Ishikawa (cell line): ENCODE measurements around the gene RGS6.

Experiments
- CEBPB ChIP-seq: IDR thresholded peaks from 2 replicates; pipeline ENCODE4 v1.6.1; 2012
- CREB1 ChIP-seq: IDR thresholded peaks from 2 replicates; pipeline ENCODE4 v1.6.1; 2012; ENCODE audit warnings: low read depth
- EGR1 ChIP-seq: IDR thresholded peaks from 2 replicates; pipeline ENCODE4 v1.6.1; 2012
- EP300 ChIP-seq: IDR thresholded peaks from 2 replicates; pipeline ENCODE4 v1.6.1; 2012; ENCODE audit warnings: borderline replicate concordance
- FOXM1 ChIP-seq: IDR thresholded peaks from 2 replicates; pipeline ENCODE4 v1.6.1; 2012; ENCODE audit warnings: low read depth, borderline replicate concordance
- NFIC ChIP-seq: IDR thresholded peaks from 2 replicates; pipeline ENCODE4 v1.6.1; 2012
- RAD21 ChIP-seq: IDR thresholded peaks from 2 replicates; pipeline ENCODE4 v1.6.1; 2012; ENCODE audit warnings: low read depth
- TAF1 ChIP-seq: IDR thresholded peaks from 2 replicates; pipeline ENCODE4 v1.6.1; 2012; ENCODE audit warnings: low read depth, mild to moderate bottlenecking
- TCF12 ChIP-seq: IDR thresholded peaks from 2 replicates; pipeline ENCODE4 v1.6.1; 2012; ENCODE audit warnings: low read depth
- TEAD4 ChIP-seq: IDR thresholded peaks from 2 replicates; pipeline ENCODE4 v1.6.1; 2012
- USF1 ChIP-seq: IDR thresholded peaks from 2 replicates; pipeline ENCODE4 v1.6.1; 2012
- YY1 ChIP-seq: IDR thresholded peaks from 2 replicates; pipeline ENCODE4 v1.6.1; 2012; ENCODE audit warnings: low read depth
- ZBTB7A ChIP-seq: IDR thresholded peaks from 2 replicates; pipeline ENCODE4 v1.6.1; 2012; ENCODE audit warnings: low read depth
- TF ChIP-seq, protein P1 (sequence below): IDR thresholded peaks from 2 replicates; pipeline ENCODE4 v1.6.1; 2012
- TF ChIP-seq, protein P2 (sequence below): IDR thresholded peaks from 2 replicates; pipeline ENCODE4 v1.6.1; 2012; ENCODE audit warnings: low read depth, mild to moderate bottlenecking

The RGS6 gene

DNA sequence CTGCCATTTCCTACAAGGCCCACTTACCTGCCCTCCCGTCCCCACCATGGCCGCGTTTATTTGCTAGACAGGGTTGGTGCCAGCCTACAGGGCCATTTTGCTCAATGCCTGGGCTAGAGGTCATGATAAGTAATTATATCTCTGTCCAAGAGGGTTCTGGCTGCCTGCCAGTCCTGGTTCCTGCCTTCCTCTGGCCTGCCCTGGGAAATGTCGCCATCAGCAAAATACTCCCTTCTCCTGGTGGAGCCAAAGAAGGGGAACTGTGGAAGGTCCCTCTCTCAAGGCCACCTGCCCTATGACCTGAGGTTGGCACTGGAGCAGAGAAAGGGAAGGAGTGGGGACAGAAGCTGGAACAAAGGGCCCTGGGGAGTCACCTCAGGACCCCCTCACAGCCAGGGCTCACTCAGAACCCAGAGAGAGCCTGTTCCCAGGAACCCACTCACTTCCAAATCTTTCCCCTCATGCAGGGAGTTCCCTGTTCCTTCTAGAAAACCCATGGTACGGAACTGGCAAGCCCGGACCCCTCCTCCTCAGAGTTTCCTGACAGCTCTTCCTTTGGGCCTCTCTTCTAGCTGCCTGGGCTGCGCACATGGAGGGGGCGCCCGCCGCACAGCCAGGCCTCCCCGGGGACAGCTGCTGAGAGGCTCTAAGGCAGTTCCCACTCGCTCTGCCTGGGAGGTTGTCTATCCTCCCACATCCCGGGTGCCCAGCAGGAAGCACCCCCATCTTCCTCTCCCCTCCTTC, 681.2 kb downstream of the RGS6 start:
- TF ChIP-seq USF1 (no peak), NFIC (peak; percentile 29; the same call in 1 of the 2 replicates)

GRCh38 chr14:72613975-72614319, 681.7 kb downstream of the RGS6 start:
- TF ChIP-seq CREB1 (no peak), YY1 (no peak), TEAD4 (no peak), ZBTB7A (no peak), TAF1 (no peak), USF1 (no peak), EGR1 (no peak), TCF12 (no peak), NFIC (no peak)
- TF ChIP-seq, protein P1, sequence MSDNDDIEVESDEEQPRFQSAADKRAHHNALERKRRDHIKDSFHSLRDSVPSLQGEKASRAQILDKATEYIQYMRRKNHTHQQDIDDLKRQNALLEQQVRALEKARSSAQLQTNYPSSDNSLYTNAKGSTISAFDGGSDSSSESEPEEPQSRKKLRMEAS: no peak

- TF ChIP-seq YY1 (no peak), TAF1 (no peak), EGR1 (no peak), CREB1 (no peak), FOXM1 (no peak), CEBPB (no peak), TEAD4 (no peak), RAD21 (no peak)
- TF ChIP-seq, protein P2, sequence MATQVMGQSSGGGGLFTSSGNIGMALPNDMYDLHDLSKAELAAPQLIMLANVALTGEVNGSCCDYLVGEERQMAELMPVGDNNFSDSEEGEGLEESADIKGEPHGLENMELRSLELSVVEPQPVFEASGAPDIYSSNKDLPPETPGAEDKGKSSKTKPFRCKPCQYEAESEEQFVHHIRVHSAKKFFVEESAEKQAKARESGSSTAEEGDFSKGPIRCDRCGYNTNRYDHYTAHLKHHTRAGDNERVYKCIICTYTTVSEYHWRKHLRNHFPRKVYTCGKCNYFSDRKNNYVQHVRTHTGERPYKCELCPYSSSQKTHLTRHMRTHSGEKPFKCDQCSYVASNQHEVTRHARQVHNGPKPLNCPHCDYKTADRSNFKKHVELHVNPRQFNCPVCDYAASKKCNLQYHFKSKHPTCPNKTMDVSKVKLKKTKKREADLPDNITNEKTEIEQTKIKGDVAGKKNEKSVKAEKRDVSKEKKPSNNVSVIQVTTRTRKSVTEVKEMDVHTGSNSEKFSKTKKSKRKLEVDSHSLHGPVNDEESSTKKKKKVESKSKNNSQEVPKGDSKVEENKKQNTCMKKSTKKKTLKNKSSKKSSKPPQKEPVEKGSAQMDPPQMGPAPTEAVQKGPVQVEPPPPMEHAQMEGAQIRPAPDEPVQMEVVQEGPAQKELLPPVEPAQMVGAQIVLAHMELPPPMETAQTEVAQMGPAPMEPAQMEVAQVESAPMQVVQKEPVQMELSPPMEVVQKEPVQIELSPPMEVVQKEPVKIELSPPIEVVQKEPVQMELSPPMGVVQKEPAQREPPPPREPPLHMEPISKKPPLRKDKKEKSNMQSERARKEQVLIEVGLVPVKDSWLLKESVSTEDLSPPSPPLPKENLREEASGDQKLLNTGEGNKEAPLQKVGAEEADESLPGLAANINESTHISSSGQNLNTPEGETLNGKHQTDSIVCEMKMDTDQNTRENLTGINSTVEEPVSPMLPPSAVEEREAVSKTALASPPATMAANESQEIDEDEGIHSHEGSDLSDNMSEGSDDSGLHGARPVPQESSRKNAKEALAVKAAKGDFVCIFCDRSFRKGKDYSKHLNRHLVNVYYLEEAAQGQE: no peak
Measured at GRCh38 chr14:72614365-72614764, 682.1 kb downstream of the RGS6 start.

DNA sequence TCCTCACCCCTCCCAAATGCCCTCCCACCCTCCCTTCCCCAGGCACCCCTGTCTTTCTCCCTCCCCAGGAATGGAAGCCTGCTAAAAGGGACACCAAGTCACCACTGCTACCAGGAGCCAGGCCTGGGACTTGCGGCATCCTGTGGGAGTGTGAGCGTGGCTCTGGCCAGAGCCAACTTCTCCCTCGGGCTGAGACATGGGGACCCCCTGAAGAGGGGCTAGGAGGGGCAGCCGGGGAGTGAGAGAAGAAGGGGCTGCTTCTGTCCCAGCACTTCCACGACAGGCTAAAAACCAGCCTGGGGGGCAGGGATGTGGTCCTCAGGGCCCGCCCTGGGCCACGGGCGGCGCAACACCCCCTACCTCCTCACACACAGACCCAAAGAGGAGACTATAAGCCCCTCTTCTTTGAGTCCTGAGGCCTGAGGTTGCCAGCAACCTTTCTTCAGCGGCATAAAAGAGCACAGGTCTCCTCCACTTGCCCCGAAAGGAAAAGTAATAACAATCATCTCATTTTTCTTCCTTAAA, 682.7 kb downstream of the RGS6 start:
- TF ChIP-seq TEAD4 (no peak), EP300 (no peak), YY1 (no peak)
- TF ChIP-seq, protein P1: no peak
- TF ChIP-seq, protein P2: no peak

- TF ChIP-seq EGR1: peak; percentile 67; the same call in 1 of the 2 replicates
- no peak; the same call in 1 of the 2 replicates for TF ChIP-seq RAD21
- no peak for TF ChIP-seq USF1
- TF ChIP-seq, protein P2: no peak
- peak; percentile 90 for TF ChIP-seq TCF12
- peak; percentile 76 for TF ChIP-seq EP300
- no peak for TF ChIP-seq CEBPB
- TF ChIP-seq CREB1: no peak
- no peak for TF ChIP-seq ZBTB7A
- TF ChIP-seq FOXM1: 0 out of 2 replicates have a peak, but pooled peaks have one; percentile 47
- TF ChIP-seq, protein P1: no peak; the same call in 1 of the 2 replicates
- TF ChIP-seq TEAD4: peak; percentile 57
- TF ChIP-seq YY1: no peak
- peak; percentile 48; the same call in 1 of the 2 replicates for TF ChIP-seq NFIC
- no peak for TF ChIP-seq TAF1
Measured at GRCh38 chr14:72615451-72616121, 683.4 kb downstream of the RGS6 start.
